ENCODE results near the gene MECR.

DNA sequence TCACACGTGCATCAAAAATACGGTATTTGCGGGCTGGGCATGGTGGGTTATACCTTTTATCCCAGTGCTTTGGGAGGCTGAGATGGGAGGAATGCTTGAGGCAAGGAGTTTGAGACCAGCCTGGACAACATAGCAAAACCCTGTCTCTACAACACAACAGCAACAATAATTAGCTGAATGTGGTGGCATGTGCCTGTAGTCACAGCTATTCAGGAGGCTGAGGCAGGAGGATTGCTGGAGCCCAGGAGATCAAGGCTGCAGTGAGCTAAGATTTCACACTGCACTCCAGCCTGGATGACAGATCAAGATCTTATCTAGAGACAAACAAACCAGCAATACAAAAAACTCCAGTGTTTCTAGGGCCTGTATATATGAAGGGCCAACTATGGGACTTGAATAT is 36.2 kb upstream of the MECR start:
- TF ChIP-seq SP1 (IDR thresholded peaks at IDR 0.05; ENCODE audit: low read depth): no peak
- TF ChIP-seq, protein P1, sequence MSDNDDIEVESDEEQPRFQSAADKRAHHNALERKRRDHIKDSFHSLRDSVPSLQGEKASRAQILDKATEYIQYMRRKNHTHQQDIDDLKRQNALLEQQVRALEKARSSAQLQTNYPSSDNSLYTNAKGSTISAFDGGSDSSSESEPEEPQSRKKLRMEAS (IDR thresholded peaks at IDR 0.05): no peak
- no peak for TF ChIP-seq POLR2AphosphoS5 (IDR thresholded peaks at IDR 0.05; ENCODE audit: low read depth, low read length)
- TF ChIP-seq, protein P2, sequence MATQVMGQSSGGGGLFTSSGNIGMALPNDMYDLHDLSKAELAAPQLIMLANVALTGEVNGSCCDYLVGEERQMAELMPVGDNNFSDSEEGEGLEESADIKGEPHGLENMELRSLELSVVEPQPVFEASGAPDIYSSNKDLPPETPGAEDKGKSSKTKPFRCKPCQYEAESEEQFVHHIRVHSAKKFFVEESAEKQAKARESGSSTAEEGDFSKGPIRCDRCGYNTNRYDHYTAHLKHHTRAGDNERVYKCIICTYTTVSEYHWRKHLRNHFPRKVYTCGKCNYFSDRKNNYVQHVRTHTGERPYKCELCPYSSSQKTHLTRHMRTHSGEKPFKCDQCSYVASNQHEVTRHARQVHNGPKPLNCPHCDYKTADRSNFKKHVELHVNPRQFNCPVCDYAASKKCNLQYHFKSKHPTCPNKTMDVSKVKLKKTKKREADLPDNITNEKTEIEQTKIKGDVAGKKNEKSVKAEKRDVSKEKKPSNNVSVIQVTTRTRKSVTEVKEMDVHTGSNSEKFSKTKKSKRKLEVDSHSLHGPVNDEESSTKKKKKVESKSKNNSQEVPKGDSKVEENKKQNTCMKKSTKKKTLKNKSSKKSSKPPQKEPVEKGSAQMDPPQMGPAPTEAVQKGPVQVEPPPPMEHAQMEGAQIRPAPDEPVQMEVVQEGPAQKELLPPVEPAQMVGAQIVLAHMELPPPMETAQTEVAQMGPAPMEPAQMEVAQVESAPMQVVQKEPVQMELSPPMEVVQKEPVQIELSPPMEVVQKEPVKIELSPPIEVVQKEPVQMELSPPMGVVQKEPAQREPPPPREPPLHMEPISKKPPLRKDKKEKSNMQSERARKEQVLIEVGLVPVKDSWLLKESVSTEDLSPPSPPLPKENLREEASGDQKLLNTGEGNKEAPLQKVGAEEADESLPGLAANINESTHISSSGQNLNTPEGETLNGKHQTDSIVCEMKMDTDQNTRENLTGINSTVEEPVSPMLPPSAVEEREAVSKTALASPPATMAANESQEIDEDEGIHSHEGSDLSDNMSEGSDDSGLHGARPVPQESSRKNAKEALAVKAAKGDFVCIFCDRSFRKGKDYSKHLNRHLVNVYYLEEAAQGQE (IDR thresholded peaks at IDR 0.05; ENCODE audit: low read depth): no peak
- TF ChIP-seq, protein P3, sequence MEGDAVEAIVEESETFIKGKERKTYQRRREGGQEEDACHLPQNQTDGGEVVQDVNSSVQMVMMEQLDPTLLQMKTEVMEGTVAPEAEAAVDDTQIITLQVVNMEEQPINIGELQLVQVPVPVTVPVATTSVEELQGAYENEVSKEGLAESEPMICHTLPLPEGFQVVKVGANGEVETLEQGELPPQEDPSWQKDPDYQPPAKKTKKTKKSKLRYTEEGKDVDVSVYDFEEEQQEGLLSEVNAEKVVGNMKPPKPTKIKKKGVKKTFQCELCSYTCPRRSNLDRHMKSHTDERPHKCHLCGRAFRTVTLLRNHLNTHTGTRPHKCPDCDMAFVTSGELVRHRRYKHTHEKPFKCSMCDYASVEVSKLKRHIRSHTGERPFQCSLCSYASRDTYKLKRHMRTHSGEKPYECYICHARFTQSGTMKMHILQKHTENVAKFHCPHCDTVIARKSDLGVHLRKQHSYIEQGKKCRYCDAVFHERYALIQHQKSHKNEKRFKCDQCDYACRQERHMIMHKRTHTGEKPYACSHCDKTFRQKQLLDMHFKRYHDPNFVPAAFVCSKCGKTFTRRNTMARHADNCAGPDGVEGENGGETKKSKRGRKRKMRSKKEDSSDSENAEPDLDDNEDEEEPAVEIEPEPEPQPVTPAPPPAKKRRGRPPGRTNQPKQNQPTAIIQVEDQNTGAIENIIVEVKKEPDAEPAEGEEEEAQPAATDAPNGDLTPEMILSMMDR (IDR thresholded peaks at IDR 0.05 in 2 of 3, conservative IDR thresholded peaks at IDR 0.05 in 1 of 3; ENCODE audit: borderline replicate concordance in 1 of 3, insufficient read depth in 1 of 3, low read depth in 2 of 3, low read length in 2 of 3): no peak
- TF ChIP-seq POLR2A (IDR thresholded peaks at IDR 0.05; ENCODE audit: borderline replicate concordance, extremely low read depth, insufficient read depth, insufficient read length): no peak
- TF ChIP-seq, protein P4, sequence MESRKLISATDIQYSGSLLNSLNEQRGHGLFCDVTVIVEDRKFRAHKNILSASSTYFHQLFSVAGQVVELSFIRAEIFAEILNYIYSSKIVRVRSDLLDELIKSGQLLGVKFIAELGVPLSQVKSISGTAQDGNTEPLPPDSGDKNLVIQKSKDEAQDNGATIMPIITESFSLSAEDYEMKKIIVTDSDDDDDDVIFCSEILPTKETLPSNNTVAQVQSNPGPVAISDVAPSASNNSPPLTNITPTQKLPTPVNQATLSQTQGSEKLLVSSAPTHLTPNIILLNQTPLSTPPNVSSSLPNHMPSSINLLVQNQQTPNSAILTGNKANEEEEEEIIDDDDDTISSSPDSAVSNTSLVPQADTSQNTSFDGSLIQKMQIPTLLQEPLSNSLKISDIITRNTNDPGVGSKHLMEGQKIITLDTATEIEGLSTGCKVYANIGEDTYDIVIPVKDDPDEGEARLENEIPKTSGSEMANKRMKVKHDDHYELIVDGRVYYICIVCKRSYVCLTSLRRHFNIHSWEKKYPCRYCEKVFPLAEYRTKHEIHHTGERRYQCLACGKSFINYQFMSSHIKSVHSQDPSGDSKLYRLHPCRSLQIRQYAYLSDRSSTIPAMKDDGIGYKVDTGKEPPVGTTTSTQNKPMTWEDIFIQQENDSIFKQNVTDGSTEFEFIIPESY (IDR thresholded peaks at IDR 0.05; ENCODE audit: extremely low read depth, insufficient replicate concordance, low read length): no peak
- no peak for TF ChIP-seq ZNF274 (IDR thresholded peaks at IDR 0.05; ENCODE audit: low read depth, low read length)
- no peak for TF ChIP-seq YY1 (IDR thresholded peaks at IDR 0.05; ENCODE audit: extremely low read depth, insufficient replicate concordance, low read depth, low read length)
- no peak for TF ChIP-seq FOSL1 (IDR thresholded peaks at IDR 0.05; ENCODE audit: low read depth)
- TF ChIP-seq ELF1 (IDR thresholded peaks at IDR 0.05; ENCODE audit: borderline replicate concordance, low read depth): no peak
- no peak for TF ChIP-seq EZH2 (IDR thresholded peaks at IDR 0.05)
